ENCODE data around the gene PLEKHA4. TPM values are rescaled to one million over a fixed set of nuclear protein-coding genes. Genes with fewer than 3 reads are reported as not detected.

The PLEKHA4 gene
- total and polyA plus RNA-seq, 2 experiments from 2014 or later = 27.1 to 29.4 TPM

DNA sequence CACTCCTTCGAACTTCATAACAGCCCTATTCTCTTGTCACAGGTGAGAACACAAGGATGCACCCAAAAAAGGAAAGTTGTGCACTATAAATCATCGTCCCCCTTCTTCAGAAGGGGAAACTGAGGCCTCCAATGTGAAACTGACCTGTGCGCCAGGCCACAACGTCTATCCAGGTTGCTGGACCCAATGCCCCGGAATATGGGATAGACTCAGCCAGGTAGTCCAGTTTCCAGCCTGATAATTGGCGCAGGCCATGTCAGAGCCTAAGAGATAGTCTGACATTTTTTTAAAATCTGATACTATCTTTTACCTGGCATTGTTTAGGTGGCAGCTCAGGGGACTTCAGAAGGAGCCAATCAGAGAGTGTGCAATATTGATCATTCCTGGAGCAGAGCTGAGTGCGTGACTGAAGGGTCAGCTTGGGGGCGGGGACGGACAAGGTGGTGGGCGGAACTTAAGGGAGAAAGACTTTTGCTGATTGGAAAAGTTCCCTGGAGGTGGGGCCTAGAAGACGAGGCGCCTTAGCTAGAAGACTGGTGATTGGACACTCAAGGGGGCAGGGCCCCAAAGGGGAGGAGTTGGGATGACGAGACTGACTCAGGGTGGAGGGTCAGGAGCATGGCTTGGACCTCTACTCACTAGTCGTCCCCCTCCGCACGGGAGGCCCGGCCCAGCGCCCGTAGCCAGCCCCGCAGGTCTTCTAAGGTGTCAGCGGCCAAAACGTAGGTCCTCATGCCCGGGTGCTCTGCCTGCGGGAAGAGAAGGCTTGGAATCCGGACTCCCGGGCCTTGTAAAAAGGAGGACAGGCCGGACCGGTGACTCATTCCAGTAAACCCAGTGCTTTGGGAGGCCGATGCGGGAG lies 8.5 kb downstream of the PLEKHA4 start:
- no peaks in the 10 kb centered on the region for H3K27me3 ChIP-seq
- no peak for DNase-seq (ENCODE audit: low read depth in 1 of 2, low spot score in 1 of 2)
- peaks cover 5% of the 10 kb centered on the region for H3K4me1 ChIP-seq (ENCODE audit: low read depth)
- TF ChIP-seq, protein P1, sequence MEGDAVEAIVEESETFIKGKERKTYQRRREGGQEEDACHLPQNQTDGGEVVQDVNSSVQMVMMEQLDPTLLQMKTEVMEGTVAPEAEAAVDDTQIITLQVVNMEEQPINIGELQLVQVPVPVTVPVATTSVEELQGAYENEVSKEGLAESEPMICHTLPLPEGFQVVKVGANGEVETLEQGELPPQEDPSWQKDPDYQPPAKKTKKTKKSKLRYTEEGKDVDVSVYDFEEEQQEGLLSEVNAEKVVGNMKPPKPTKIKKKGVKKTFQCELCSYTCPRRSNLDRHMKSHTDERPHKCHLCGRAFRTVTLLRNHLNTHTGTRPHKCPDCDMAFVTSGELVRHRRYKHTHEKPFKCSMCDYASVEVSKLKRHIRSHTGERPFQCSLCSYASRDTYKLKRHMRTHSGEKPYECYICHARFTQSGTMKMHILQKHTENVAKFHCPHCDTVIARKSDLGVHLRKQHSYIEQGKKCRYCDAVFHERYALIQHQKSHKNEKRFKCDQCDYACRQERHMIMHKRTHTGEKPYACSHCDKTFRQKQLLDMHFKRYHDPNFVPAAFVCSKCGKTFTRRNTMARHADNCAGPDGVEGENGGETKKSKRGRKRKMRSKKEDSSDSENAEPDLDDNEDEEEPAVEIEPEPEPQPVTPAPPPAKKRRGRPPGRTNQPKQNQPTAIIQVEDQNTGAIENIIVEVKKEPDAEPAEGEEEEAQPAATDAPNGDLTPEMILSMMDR (IDR thresholded peaks at IDR 0.05; ENCODE audit: low read depth, low read length) = no peak
- H3K36me3 ChIP-seq = peaks cover 4% of the 10 kb centered on the region
- H3K9me3 ChIP-seq (ENCODE audit: low read depth) = no peaks in the 10 kb centered on the region
- no peak overlapping the region for H3K27ac ChIP-seq
- no peak overlapping the region for H3K4me3 ChIP-seq

DNA sequence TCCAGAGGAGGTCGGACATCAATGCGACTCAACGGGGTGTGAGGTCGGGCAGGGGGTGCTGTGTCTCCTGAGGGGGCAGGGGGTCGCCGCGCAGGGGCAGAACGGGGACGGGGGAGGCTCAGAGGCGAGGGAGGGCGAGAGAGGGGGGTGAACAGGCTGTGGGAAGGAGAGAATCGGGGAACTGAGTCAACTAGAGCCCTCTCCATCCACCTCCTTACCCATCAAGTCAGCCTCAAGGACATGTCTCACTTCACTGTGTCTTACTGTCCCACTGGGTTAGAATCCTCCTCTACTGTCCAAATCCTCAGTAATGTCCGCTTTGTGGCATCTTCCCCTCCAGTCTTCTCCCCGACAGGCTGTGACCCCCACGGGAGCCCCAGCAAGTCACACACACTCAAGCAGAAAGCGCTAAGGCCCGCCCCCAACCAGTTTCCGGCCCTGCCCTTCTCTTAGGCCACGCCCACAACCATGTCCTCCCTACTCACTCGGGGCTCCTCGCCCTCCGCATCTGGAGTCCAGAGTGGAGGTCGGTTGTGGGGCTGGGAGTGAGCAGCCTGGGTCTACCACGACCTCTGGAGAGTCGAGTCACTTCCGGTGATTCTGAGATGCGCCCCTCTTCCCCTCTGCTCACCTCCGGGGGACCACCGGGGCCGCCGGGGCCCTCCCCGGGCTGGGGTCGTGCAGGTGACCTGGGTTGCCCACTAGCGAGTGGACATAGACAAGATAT lies 9.3 kb downstream of the PLEKHA4 start:
- DNase-seq (ENCODE audit: low read depth in 1 of 2, low spot score in 1 of 2) = no peak
- TF ChIP-seq, protein P1 (IDR thresholded peaks at IDR 0.05; ENCODE audit: low read depth, low read length) = no peak
- H3K4me3 ChIP-seq = no peak overlapping the region

DNA sequence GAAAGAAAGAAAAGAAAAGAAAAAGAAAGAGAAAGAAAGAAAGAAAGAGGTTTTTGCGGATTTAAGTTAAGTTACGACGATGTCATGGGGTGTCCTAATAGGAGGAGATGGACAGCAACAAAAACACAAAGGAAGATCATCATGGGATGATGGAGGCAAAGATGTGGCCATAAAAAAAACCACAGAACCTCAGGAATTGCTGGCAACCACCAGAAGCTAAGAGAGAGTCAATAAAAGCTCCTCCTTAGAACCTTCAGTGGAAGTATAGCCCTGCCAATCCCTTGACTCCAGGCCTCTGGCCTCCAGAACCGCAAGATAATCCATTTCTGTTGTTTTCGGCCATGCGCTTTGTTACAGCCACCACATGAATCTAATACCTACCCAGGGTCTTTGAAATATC lies 11.5 kb downstream of the PLEKHA4 start:
- no peaks in the 10 kb centered on the region for H3K9me3 ChIP-seq (ENCODE audit: low read depth)
- no peaks in the 10 kb centered on the region for H3K36me3 ChIP-seq
- no peak overlapping the region for H3K27ac ChIP-seq
- H3K4me1 ChIP-seq (ENCODE audit: low read depth) = peaks cover 5% of the 10 kb centered on the region
- TF ChIP-seq, protein P1 (IDR thresholded peaks at IDR 0.05; ENCODE audit: low read depth, low read length) = no peak
- no peak overlapping the region for H3K4me3 ChIP-seq
- H3K27me3 ChIP-seq = no peaks in the 10 kb centered on the region
- DNase-seq (ENCODE audit: low read depth in 1 of 2, low spot score in 1 of 2) = no peak

More for the DNA sequence above, 9.3 kb downstream of the PLEKHA4 start:
- peaks cover 5% of the 10 kb centered on the region for H3K4me1 ChIP-seq (ENCODE audit: low read depth)
- no peaks in the 10 kb centered on the region for H3K27me3 ChIP-seq
- no peaks in the 10 kb centered on the region for H3K36me3 ChIP-seq
- H3K27ac ChIP-seq = no peak overlapping the region
- H3K9me3 ChIP-seq (ENCODE audit: low read depth) = no peaks in the 10 kb centered on the region

GRCh38 chr19:48854103-48854502 lies 14.3 kb downstream of the PLEKHA4 start:
- Histone ChIP-seq H3K9me3 (ENCODE audit: low read depth) (no peaks in the 10 kb centered on the region), H3K27me3 (no peaks in the 10 kb centered on the region), H3K4me1 (ENCODE audit: low read depth) (peaks cover 5% of the 10 kb centered on the region), H3K36me3 (no peaks in the 10 kb centered on the region), H3K4me3 (no peak overlapping the region), H3K27ac (no peak overlapping the region)
- TF ChIP-seq, protein P1 (IDR thresholded peaks at IDR 0.05; ENCODE audit: low read depth, low read length) = no peak
- DNase-seq (ENCODE audit: low read depth in 1 of 2, low spot score in 1 of 2) = no peak

GRCh38 chr19:48853483-48853882 lies 14.9 kb downstream of the PLEKHA4 start:
- Histone ChIP-seq H3K4me1 (ENCODE audit: low read depth) (peaks cover 5% of the 10 kb centered on the region), H3K27me3 (no peaks in the 10 kb centered on the region), H3K36me3 (no peaks in the 10 kb centered on the region), H3K27ac (no peak overlapping the region), H3K4me3 (no peak overlapping the region), H3K9me3 (ENCODE audit: low read depth) (no peaks in the 10 kb centered on the region)
- no peak for DNase-seq (ENCODE audit: low read depth in 1 of 2, low spot score in 1 of 2)
- TF ChIP-seq, protein P1 (IDR thresholded peaks at IDR 0.05; ENCODE audit: low read depth, low read length) = no peak
